Measurements from ENCODE around the gene TMEM212.

The TMEM212 gene

DNA sequence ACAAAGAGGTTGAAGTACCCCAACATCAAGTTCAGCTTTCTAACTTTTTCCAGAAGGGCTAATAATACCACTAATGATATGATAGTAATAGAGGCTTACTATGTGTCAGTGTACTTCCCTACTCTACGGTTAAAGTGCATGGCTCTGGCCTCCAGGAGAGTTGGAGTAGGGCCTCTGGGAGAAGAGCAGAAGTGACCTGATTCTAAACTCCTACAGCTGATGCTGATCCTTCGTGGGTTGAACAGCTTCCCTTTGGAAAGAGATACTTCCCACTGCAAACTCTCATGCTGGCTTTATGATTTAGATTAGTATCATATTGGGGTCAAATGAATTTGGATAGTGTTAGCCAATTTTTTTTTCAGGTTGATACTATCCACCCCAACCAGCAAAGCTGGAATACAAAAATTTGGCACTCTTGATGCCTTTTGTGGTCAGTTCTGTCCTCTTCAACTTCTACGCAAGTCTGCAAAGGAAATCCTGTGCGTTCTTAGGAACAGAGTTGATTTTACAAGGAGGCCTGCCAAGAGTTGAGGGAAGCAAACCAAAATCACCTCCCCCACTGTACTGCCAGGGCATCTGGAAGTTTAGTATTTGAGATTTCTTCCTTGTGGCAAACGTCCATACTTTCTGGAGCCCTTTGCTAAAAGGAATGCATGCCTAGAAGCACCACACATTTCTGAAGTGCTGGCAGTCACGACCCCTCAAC, 17.8 kb downstream of the TMEM212 start:
- peak; percentile 92 for DNase-seq

DNA sequence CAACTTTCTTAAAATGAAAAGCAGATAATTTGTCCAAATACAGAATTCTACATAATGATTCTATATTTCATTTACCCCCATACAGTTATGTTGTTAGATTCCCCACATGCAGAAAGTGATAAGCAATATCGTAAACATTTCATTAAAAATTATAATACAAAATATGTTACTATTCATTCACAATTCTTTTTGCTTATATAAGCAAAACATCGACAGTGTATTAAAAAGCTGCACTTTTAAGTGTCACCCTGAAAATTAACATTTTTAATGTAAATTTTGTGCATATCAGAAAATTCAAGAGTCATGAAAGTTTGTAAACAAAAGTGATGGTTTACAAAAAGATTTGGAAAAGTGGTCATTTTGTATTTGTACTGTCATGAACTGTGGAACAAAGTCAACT, 19.2 kb downstream of the TMEM212 start:
- no peak for DNase-seq

DNA sequence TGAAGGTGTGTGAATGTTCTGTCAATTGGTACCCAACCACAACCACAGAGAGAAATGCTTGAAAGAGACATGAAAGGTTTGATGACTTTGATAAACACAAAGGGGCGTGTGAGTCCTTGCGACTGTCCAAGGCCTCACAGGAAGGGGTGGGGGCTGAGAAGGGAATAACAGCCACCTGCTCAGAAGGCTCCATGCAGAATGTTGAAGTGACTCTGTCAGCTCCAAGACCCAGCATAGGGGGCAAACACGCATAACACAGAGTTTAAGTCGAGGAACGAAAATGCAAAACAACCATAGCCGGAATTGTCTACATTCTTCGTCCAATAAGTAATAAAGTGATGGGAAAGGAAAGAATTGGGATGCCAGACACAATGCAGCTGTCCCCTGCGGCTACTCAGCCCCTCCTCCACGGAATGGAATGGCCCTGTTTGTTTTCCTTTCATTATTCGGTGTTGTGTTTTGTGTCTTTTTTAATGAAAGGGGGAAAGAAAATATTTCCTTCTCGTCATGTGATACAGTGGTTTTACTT, 19.9 kb downstream of the TMEM212 start:
- DNase-seq: peak; percentile 65

DNA sequence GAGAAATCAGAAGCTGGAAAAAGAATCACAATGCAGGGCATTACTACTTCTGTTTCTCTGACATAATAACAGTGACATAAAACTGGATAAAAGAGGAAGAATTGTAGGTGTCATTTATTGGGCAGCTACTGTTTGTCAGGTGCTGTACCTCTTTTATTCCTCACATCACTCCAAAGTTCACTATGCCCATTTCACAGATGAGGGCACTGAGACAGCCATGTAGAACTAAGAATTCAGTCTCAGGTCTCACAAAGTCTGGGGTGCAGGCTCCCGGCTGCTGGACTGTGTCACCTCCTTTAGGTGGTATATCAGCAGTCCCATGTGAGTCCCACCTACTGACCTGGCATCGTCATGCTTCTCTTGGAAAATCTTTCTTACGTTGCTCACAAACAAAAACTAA, 20.8 kb downstream of the TMEM212 start:
- no peak for DNase-seq

DNA sequence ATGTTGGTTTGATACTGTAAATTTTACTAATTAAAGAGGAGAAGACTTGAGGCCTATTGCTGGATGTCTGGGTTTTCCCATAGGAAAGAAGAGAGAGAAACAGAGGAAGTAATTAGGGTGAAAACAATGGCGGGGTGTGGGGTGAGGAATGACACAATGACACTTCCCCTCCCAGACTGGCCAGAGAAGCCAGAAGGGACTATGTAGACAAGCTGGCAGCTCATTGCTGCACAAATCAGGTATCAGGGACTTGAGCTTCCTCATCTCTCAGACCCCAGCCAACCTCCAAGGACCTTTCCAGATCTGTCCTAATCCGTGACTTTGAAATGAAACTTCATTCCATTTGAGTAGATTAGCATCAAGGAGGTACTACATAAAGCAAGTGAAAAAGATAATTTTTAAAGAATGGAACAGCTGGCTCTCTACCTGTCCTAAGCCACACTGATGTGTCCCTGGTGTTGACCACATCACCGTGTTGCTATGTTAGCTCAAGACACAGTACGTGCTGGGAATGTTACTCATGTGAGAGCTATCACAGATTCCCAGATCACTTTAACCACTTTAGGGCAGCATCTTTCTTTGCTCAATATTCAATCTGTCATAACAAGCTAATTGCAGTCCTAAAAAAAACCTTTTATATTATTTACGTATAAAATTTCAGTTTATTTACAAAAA, 22.2 kb downstream of the TMEM212 start:
- no peak for DNase-seq

DNA sequence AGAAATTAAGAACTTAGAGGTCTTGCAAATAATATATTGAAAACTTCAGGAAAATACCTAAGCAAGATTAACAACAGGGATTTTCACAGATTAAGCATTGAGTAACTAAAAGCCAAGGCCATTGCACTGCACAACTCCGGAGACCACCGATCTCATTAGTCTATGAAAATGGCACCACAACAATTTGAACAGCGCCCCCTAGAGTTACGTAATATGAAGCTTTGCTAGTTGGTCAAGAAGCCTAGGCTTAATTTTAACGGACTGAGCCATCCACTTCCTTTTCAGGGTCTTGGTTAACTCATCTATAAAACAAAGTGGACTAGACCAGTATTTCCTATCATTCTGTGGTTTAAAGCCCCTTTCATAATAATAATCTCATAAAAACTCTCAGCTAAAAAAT, 24.8 kb downstream of the TMEM212 start:
- no peak for DNase-seq

DNA sequence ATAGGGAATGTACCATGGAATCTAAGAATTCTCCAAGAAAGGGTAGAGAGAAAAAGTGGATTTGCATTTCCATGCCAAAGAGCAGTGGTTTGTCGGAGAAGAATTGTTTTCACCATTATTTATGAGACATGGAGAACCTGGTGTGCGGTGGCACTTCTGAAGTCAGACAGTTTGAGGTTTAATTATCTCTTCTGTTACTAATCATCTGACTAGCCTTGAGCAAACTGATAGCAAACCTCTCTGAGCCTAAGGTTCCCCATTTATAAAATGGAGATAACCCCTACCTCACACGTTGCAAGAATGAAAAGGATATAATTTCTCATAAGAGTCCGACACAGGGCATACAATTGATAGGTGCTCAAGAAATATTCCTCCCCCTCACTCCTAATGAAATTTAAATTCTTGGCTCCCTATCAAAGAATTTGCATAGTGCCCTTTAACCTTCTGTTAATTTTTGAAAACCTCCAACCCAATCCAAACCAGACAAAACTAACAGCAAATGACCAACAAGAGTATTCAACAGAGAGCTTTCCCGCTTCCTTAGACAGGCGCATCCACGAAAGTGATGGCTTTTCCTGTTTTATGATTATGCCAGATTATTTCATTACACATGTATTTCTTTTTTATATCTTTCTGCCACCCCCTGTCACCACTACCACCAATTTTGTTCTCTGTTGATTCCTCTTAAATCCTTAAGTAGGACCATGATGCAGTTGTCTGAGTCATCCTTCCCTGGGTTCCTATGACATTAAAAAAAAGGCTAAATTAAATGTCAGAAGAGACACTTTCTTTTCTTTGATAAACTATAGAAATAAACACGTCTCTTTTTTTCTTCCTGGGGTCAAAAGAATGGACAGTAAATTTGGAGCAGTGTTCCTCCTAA, 28.5 kb downstream of the TMEM212 start:
- DNase-seq: no peak

DNA sequence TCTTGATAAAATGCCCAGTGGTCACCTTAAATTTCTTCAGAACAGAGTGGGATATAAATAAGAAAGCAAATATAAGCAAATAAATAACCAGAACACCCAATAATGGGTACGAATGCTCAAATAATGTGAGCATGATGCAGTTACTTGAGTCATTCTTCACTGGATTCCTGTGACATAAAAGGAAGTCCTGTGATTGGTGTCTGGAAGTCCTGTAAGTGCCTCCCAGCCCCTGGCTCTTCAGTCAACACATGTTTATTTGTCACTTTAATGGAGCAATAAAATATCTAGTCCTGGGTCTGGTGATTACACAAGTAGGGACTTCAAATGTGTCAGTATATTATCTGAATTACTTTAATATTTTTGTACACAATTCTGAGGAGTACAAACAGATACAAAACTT, 30.4 kb downstream of the TMEM212 start:
- DNase-seq: peak; percentile 45

DNA sequence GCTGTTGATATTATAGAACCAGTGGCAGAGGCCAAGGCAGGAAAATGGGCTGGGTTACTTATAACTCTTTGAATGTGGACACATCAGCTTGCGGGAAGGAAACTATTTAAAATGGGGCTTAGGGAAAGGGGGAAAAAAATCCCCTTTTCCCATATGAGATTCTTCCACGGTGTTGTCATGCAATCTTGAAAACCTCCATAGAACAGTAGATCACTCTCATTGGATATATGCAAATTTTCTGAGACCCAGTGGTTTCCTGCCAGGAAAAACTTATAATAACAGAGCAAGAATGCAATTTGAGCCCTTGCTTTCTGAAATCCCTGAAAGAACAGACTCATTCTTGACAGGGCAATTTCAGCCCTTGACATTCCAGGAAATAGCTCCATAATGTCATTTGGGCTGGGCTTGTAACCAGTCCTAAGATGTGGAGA, 31.1 kb downstream of the TMEM212 start:
- DNase-seq: peak; percentile 99

DNA sequence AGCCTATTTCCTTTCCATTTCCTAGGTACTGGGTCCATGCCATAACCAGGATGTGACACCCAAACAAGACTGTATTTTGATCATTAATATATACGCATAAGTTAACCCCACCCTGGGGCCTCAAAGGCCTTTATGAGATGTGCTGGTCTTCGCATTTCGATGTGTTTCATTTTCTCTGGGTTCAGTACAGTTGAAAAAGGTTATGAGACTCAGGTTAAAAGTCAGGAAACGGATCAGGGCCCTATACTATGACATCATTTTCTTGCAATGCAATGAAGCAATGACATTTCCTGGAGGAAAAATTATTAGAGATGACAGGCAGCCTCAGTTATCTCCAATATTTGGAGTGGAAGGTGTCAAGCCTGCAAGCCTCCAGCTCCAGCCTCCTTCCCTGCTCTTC, 31.7 kb downstream of the TMEM212 start:
- DNase-seq: peak; percentile 41

DNA sequence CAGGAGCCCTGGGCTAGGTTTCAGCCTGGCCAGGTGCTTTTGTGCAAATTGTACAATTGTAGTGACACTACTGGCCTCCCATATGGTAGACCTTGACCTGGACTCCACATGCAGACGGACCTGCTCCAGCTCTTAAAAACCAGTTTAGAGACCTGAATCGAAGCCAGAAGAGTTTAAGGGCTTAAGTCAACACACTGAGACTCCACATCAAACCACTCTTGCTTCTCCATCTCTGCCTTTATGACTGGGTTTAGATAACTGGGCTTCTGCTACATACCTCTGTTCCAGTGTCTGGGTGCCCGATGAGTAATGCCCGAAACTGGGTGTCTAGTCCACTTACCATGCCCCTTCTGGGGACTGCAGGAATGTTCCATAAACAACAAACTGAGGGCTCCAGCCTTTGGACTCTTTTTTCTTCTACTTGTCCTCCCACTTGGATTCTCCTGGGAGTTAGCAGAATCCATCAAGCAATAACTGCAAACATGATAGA, 32.8 kb downstream of the TMEM212 start:
- DNase-seq: peak; percentile 71

DNA sequence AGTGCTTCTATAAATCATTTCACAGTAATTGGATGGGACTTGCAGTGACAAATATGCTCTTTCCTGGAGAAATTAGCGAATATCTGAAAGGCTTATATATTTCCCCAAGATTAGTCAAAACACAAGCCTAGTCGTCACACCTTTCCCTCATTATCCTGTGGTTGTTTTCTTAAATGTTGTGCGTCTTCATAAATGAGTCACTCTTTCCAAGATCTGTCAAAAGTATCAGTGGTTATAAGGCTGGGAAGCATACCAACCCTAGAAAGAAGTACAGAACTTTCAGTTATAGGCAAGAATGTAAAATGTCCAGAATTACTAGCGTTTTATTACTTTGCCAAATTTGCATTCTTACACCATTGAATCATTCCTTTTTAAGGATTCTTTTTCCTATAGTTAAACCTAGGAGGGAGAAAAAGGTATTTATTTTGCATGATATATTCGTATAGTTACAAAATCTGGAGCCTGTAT, 33.6 kb downstream of the TMEM212 start:
- peak; percentile 98 for DNase-seq

DNA sequence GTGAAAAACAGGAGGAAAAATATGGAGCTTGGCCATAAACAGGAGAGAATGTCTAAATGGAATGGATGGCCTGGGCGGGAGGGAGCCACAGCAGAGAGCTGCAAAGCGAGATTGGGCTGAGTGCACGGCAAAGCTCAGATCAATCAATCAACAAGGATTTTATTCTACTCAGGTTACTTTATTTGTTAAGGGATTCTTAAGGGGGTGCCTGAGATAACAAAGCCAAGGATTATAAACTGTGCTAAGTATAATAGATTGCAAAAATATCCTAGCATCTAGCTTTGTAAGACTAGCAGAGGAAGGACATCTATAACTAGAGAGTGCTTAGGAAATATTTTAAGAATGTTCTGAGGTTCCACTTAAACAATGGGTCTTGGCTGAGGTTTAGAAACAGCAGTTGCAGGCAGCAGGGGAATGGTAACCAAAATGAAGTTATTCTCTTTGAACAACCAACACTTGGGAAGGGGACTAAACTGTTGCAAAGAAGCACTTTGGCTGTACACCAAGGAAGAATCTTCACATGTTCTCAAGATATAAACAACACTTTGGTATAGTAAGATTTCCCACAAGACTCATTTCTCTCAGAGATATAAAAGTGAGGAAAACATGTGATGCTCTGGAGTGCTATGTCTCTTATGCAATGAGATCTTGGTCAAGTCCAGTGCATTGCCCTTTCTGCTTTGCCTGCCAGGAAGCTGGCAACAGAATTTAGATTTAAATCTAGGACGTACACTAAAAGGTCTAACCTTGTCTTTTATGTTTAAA, 35.5 kb downstream of the TMEM212 start:
- DNase-seq: peak; percentile 80

DNA sequence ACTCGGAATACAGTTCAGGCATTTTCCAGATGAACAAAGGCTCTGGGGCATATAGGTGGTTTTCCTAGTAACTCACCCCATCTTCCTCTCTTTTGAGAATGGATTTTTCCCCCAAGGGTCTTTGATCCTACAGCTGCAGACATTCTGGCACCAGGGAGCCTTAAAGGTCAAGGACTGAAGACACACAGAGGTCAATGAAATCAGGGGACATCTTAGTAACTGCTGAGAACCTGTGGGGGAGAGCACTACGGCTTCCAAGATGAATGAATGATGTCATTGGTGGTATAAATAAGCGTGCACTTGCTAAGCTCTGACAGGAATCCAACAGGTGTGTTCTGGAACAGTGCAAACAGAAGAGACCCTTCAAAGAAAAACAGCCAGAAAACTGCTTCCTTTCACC, 36.3 kb downstream of the TMEM212 start:
- no peak for DNase-seq

DNA sequence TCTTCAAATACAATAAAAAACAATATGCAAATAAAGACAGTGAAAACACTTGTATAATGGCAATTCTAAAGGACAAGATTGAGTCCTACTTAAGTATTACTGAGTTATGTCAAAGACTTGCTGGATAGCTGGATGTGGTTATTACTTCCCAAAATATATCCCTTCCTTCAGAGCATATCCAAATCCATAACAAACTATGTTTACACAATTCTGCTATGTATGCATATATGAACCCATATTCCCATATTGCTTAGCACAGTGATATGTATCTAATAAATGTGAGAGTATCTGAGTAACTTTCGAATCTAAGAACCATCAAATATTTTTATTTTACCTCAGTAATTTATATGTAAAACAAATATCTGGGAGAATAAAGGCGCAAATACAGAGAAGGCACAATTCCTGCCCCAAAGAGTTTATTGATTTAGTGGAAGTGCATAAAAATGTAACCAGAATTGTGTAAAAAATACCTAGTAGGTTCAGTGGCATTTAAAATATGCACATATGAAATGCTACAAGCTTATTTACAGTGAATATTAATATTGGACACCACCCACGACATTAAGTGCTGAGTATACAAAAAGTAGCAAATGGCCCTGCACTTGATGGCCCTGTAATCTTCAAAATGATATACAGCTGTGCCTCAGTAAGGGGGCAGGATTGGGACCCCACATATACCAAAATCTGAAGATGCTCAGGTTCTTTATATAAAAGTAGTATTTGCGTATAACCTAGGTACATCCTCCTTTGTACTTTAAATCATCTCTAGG, 37.1 kb downstream of the TMEM212 start:
- DNase-seq: no peak

DNA sequence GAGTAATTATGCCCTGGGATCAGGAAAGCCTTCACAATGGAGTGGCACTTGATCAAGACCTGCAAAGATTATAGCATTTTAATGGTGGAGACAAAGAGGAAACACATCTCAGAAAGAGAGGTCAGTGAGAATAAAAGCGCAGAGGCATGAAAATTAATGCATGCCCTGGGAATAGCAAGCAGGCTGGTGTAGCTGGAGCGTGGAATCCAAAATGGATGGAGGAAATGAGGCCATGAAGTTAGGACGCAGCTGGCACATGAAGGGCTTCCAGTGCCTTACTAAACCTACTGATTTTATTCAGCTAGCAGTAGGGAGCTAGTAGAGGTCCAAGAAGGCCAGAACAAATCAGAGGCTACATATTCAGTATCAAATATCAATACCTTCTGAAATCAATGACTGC, 38.1 kb downstream of the TMEM212 start:
- no peak for DNase-seq

DNA sequence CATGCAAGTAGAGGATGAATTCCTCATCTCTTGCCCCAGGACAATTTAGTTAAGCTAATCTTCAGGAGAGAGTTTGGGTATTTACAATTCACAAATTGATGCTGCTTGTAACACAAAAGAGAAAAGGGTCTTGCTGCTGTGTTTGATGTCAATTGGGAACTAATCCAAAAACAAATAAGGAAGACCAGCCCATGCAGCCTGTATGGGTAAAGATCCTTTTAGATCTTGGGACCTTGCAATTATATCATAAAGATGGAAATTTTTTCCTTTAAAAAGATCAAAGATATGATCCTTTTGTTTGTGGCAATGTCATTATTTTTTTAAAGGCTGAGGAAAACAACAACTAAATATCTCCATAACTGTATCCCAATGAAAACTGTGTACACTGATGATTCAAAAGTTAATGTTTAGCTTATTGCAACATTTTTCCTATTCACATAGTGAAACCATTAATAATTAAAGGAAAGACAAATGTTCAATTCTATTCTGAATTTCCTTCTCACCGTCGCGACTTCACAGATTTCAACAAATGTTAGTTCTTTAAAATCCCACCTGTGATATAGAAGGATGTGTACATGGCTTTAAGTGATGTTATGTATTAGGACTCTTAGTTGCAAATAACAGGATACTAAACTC, 40.2 kb downstream of the TMEM212 start:
- DNase-seq: no peak

DNA sequence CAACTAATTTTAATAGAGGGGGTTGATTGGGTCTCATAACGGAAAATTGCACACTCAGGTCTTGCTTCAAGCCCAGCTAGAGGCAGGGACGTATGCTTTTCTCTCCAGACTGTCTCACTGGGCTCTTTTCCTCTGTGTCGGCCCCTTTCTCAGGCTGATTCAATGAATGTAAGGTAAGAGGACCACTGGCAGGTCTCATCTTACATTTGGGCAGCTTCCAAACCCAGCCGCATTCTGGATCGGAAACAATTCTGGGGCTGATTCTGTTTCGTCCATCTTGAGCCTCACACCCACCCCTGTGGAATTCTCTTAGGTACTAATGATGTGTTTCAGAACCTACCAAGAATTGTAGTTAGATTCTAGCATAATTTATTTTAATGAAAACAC, 40.7 kb downstream of the TMEM212 start:
- no peak for DNase-seq

DNA sequence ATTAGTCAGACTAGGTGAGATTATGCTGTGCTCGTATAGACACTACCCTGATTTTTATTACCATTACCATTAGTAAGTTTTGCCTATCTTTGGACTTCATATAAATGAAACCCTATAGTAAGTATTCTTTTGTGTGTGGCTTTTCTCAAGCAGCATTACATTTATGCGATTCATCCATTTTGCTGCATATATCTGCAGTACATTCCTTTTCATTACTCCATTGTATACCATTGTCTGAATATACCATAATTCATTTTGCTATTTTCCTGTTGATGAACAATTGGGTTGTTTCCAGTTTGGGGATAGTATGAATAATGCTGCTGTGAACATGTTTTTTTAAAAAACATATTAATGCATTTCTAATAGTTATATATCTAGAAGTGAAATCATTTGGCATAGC, 45.3 kb downstream of the TMEM212 start:
- peak; percentile 83 for DNase-seq

DNA sequence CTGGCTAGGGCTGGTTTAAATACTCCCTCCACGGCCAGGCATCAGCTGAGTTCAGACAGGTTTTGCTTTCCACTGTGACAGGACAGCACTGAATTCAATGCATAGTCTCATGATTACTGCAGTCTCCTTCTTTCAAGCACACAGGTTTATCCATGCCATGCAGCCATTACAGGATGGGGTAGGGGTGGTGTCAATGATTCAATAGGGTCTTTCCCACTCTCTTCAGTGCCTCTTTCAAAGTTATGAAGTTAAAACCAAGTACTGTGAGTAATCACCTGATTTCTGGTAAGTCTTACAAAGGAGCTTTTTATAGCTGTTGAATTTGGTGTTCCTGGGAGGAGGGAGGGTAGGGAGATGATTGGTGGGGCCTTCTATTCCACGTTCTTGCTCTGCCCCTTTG, 47.2 kb downstream of the TMEM212 start:
- no peak for DNase-seq

DNA sequence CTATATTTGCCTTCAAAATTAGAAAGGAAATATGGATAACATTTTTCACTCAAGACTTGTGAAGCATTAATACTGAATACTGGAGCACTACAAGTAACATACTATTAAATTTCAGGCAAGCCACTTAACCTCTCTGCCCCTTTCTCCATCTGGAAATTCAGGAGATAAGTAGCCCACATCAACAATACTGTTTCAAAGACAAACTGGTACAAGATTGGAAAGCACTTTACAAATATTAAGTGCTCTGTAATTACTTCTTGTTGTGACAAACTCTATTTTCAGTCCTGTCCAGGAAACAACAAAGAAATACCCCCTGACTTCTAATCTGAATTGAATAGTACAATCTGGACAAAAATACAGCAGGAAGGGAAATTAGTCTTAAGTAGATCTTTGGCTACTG, 49.3 kb downstream of the TMEM212 start:
- no peak for DNase-seq
